Endothelial cell of umbilical vein (primary cell): ENCODE data around the gene PUS1. TPM values are rescaled to one million over a fixed set of nuclear protein-coding genes. Genes with fewer than 3 reads are reported as not detected.

Experiments
- BruUV-seq: library from RNA; stranded (reverse); fragments of 400-500 nt; replicated peaks from 2 replicates; lab custom pipeline; 2021; lab: Mats Ljungman, UMichigan
- CTCF ChIA-PET: fragments of 300-600, 350-600 bp; sonication (Branson Sonifier 250); formaldehyde crosslinking; loops from one replicate; lab custom pipeline; 2021; ENCODE audit warnings: antibody characterized with exemption, inconsistent platforms; lab: Charles Lee
- POLR2A ChIA-PET: fragments of 300-600, 350-600 bp; sonication (Branson Sonifier 250); formaldehyde crosslinking; loops from one replicate; lab custom pipeline; 2021; ENCODE audit warnings: antibody characterized with exemption, inconsistent platforms; lab: Charles Lee
- DNase-seq: peaks from one replicate; pipeline ENCODE4 v3.0.0-alpha.2; 2011; ENCODE audit warnings: low read depth, low spot score
- FAIRE-seq: peaks from 2 replicates; lab custom pipeline; 2011; peaks lifted over from hg19 to GRCh38; lab: Jason Lieb, UNC
- H2AFZ ChIP-seq: 2 replicates; pipeline ENCODE4 v1.6.0; 2012; ENCODE audit warnings: low read depth, low read length, control low read depth, inconsistent platforms
- H3K27ac ChIP-seq: 2 replicates; pipeline ENCODE4 v1.5.1; 2011; ENCODE audit warnings: low read depth, mild to moderate bottlenecking, control low read depth, low read length, moderate library complexity; ENCODE audit not compliant: insufficient read depth
- H3K27me3 ChIP-seq, 2 experiments: 2 replicates each; pipeline versions ENCODE4 v1.6.0 to v1.6.1; 2011; ENCODE audit warnings: low read length in 2 of 2, mixed read lengths in 1 of 2; ENCODE audit not compliant: control insufficient read depth in 2 of 2, insufficient read depth in 2 of 2
- H3K36me3 ChIP-seq, 2 experiments: 2 replicates in 1 of 2; 3 replicates in 1 of 2; pipeline ENCODE4 v1.5.1; 2011; ENCODE audit warnings: low read length in 2 of 2, mild to moderate bottlenecking in 1 of 2, moderate library complexity in 1 of 2; ENCODE audit not compliant: control insufficient read depth in 2 of 2, insufficient read depth in 2 of 2; ENCODE audit errors: extremely low read depth in 1 of 2
- H3K4me1 ChIP-seq: 3 replicates; pipeline ENCODE4 v1.5.1; 2011; ENCODE audit warnings: mild to moderate bottlenecking, low read length; ENCODE audit not compliant: control insufficient read depth, insufficient read depth; ENCODE audit errors: extremely low read depth
- H3K4me2 ChIP-seq: 2 replicates; pipeline ENCODE4 v1.6.1; 2011; ENCODE audit warnings: low read length, control low read depth, mixed read lengths; ENCODE audit not compliant: insufficient read depth
- H3K4me3 ChIP-seq, 3 experiments: fragments of 200-600 bp in 1 of 3; sonication (generic), shearing (Covaris generic) in 1 of 3; replicated peaks in 1 of 3; 2 replicates each; pipeline ENCODE4 v1.5.1; 2011 to 2016; ENCODE audit warnings: control low read depth in 3 of 3, low read length in 3 of 3, mild to moderate bottlenecking in 2 of 3, inconsistent platforms in 1 of 3, low read depth in 1 of 3, moderate library complexity in 1 of 3; ENCODE audit not compliant: insufficient read depth in 1 of 3
- H3K79me2 ChIP-seq: 2 replicates; pipeline ENCODE4 v1.6.0; 2012; ENCODE audit warnings: low read length, inconsistent platforms; ENCODE audit not compliant: control insufficient read depth, insufficient read depth
- H3K9ac ChIP-seq: replicated peaks from 2 replicates; pipeline ENCODE3; 2011; ENCODE audit warnings: low read length, control low read depth; ENCODE audit not compliant: insufficient read depth; ENCODE audit errors: extremely low read depth
- H3K9me1 ChIP-seq: replicated peaks from 3 replicates; pipeline ENCODE4 v1.6.0; 2011; ENCODE audit warnings: mild to moderate bottlenecking, low read length; ENCODE audit not compliant: control insufficient read depth, insufficient read depth; ENCODE audit errors: extremely low read depth
- H3K9me3 ChIP-seq: replicated peaks from 2 replicates; pipeline ENCODE4 v1.5.1; 2012; ENCODE audit warnings: low read length, inconsistent platforms; ENCODE audit not compliant: control insufficient read depth, insufficient read depth
- H4K20me1 ChIP-seq: replicated peaks from 2 replicates; pipeline ENCODE3; 2011; ENCODE audit warnings: mild to moderate bottlenecking, low read length; ENCODE audit not compliant: control insufficient read depth, insufficient read depth; ENCODE audit errors: extremely low read depth
- CTCF ChIP-seq, 2 donors: IDR thresholded peaks; 1 replicate in 1 of 2; 2 replicates in 1 of 2; pipeline ENCODE4 v1.5.1; 2011; ENCODE audit warnings: low read length in 2 of 2, mild to moderate bottlenecking in 2 of 2, moderate library complexity in 2 of 2, control low read depth in 1 of 2, inconsistent platforms in 1 of 2, low read depth in 1 of 2; ENCODE audit not compliant: insufficient read depth in 1 of 2; ENCODE audit errors: extremely low read depth in 1 of 2
- EZH2 ChIP-seq: IDR thresholded peaks from 2 replicates; pipeline ENCODE4 v1.6.1; 2012; ENCODE audit warnings: borderline replicate concordance, low read depth, mild to moderate bottlenecking, moderate library complexity, low read length, inconsistent platforms; ENCODE audit not compliant: severe bottlenecking
- FOS ChIP-seq: IDR thresholded peaks from 2 replicates; pipeline ENCODE4 v1.6.1; 2011; ENCODE audit warnings: mild to moderate bottlenecking, low read length, moderate library complexity, borderline replicate concordance; ENCODE audit not compliant: insufficient read depth
- GATA2 ChIP-seq: IDR thresholded peaks from 2 replicates; pipeline ENCODE4 v1.7.0; 2011; ENCODE audit warnings: low read depth, mild to moderate bottlenecking, moderate library complexity, mixed read lengths, low read length; ENCODE audit not compliant: insufficient read length, insufficient read depth
- JUN ChIP-seq: IDR thresholded peaks from 2 replicates; pipeline ENCODE4 v1.6.1; 2011; ENCODE audit warnings: borderline replicate concordance, low read depth; ENCODE audit not compliant: insufficient read length, insufficient read depth
- MAX ChIP-seq: IDR thresholded peaks from 2 replicates; pipeline ENCODE4 v1.6.1; 2011; ENCODE audit not compliant: insufficient read depth, insufficient read length
- MYC ChIP-seq: IDR thresholded peaks from one replicate; pipeline ENCODE4 v1.6.1; 2011; ENCODE audit warnings: mild to moderate bottlenecking, low read depth, low read length
- POLR2A ChIP-seq: IDR thresholded peaks from 2 replicates; pipeline ENCODE4 v1.6.1; 2012; ENCODE audit warnings: low read depth, mild to moderate bottlenecking, control low read depth, low read length
- POLR2AphosphoS5 ChIP-seq: IDR thresholded peaks from 2 replicates; pipeline ENCODE4 v1.6.1; 2012; ENCODE audit warnings: low read depth, mild to moderate bottlenecking, control low read depth, low read length, moderate library complexity; ENCODE audit not compliant: insufficient read depth
- dilution Hi-C: fragments of 300-500 bp; cut with MboI; formaldehyde crosslinking; loops from one replicate; pipeline ENCODE4 v1.15.0; 2019; ENCODE audit warnings: low sequenced_read_pairs; ENCODE audit not compliant: extremely low pct_ligation_motif_present
- intact Hi-C: fragments of 100-400 bp; cut with micrococcal nuclease; formaldehyde crosslinking; loops from one replicate; pipeline ENCODE4 v1.10.0; 2022
- polyA plus RNA-seq, 4 experiments: library from polyadenylated mRNA; depleted of rRNA in 3 of 4; stranded (reverse) in 3 of 4; unstranded in 1 of 4; fragments of >200 nt; gene quantifications; 2 replicates each; pipeline versions ENCODE4 v1.2.1 to v1.2.3, GENCODE V29; 2011 to 2012; ENCODE audit warnings: missing spikeins in 1 of 4
- total RNA-seq: library from RNA; stranded (reverse); gene quantifications from 2 replicates; pipeline ENCODE4 v1.2.3, GENCODE V29; 2021

Gene PUS1
- total and polyA plus RNA-seq, 2 donors (not counting 3 experiments of a cell fraction or from before 2014, with no cell fraction given): 33.9 to 52.2 TPM

GRCh38 chr12:131915000-131915689 is 13.9 kb upstream of the PUS1 start:
- no peak for TF ChIP-seq CTCF (IDR thresholded peaks at IDR 0.05; ENCODE audit: extremely low read depth in 1 of 2, insufficient read depth in 1 of 2, low read depth in 1 of 2, low read length in 2 of 2)
- TF ChIP-seq POLR2A: no peak
- no peak for TF ChIP-seq JUN
- TF ChIP-seq EZH2: no peak
- TF ChIP-seq MAX: no peak
- TF ChIP-seq FOS: no peak
- TF ChIP-seq GATA2: no peak
- TF ChIP-seq POLR2AphosphoS5: no peak
- no peak for TF ChIP-seq MYC
- Histone ChIP-seq H3K9me3 (no peaks in the 10 kb centered on the region), H3K4me2 (no peak overlapping the region), H3K4me1 (peaks cover 12% of the 10 kb centered on the region), H2AFZ (no peak overlapping the region), H3K4me3 (no peak overlapping the region), H3K27me3 (no peaks in the 10 kb centered on the region), H3K79me2 (no peaks in the 10 kb centered on the region), H3K9me1 (no peaks in the 10 kb centered on the region), H3K9ac (no peak overlapping the region), H3K36me3 (peaks cover 11 to 58% of the 10 kb centered on the region in 2 experiments), H4K20me1 (no peaks in the 10 kb centered on the region), H3K27ac (no peak overlapping the region)
- ChIA-PET POLR2A (no interaction called here), CTCF (interaction anchor here (0.9 kb wide), 1 partner anchor 53 kb away, joined by 3 read pairs; no protein-coding TSS in a partner anchor)
- DNase-seq (no peak), FAIRE-seq (no peak)
- intact Hi-C loops: no loop called here
- dilution Hi-C loops: no loop called here
- BruUV-seq: no TSS peak
